ENCODE data around the gene FYN.
A peak's percentile ranks its signal among the peaks of the same experiment; 100 is the strongest.

Gene FYN

DNA sequence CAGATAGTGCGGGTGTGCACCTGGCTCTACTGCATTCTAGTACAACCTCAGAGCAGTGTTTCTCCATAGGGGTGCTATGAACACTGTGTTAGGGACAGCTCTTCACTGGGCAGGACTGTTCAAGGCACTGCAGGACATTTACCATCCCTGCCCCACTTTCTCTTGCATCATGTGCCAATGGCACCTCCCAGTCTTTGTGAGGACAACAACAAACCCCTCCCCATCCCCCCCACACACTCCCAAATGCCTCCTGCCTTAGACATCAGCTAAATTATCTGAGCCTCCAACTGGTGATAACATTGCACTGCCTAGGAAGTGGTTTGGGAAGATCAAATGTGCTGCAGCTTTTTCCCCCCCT, 98.9 kb downstream of the FYN start (continued):
- TF ChIP-seq, protein P1, sequence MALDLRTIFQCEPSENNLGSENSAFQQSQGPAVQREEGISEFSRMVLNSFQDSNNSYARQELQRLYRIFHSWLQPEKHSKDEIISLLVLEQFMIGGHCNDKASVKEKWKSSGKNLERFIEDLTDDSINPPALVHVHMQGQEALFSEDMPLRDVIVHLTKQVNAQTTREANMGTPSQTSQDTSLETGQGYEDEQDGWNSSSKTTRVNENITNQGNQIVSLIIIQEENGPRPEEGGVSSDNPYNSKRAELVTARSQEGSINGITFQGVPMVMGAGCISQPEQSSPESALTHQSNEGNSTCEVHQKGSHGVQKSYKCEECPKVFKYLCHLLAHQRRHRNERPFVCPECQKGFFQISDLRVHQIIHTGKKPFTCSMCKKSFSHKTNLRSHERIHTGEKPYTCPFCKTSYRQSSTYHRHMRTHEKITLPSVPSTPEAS (tag by site-specific recombination; IDR thresholded peaks at IDR 0.05), result no peak
- TF ChIP-seq SP7 (tag by site-specific recombination; IDR thresholded peaks at IDR 0.05), result 0 out of 2 replicates have a peak, but pooled peaks have one; percentile 21
- no peak for TF ChIP-seq ZNF335 (tag by site-specific recombination; conservative IDR thresholded peaks at IDR 0.05)

DNA sequence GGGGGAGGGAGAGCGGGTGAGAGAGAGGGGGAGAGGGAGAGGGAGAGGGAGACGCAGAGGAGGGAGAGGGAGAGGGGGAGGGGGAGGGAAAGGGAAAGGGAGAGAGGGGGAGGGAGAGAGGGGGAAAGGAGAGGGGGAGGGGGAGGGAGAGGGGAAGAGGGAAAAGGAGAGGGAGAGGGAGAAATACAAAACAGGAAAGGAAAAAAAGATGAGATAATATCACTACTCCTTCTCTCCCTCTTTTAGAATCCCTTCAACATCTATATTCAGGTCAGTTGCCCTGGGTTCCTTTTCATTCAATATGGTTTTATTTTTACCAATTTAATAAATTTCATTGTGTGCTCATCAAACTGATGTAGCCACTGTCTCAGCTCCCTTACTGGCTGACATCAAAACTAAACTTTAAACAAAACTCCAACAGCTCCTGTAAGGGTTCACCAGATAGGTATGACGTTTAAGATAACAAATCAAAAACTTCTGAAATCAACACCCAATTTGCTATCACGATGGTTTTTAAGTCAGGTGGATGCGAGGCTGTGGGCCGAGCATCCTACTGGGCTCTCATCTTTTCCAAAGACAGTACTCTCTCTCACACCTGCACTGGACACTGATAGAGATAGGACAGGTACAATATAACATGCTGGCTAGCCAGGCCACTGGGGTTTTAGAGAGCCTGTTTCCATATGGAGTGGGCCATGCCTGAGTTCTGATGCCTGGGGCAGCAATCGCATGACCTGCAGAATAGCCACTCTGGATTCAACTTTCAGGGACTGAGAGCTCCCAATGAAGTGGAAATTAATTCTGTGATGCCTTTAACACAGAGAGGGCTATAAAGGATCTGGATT, 99.5 kb downstream of the FYN start:
- TF ChIP-seq ZNF623 (tag by site-specific recombination; IDR thresholded peaks at IDR 0.05) (no peak), ZNF155 (tag by site-specific recombination; IDR thresholded peaks at IDR 0.05) (no peak), ZBTB17 (tag by site-specific recombination; IDR thresholded peaks at IDR 0.05) (0 out of 2 replicates have a peak, but pooled peaks have one; percentile 12), ZNF830 (tag by site-specific recombination; IDR thresholded peaks at IDR 0.05; ENCODE audit: low read depth) (no peak), ZBTB8A (tag by site-specific recombination; IDR thresholded peaks at IDR 0.05) (no peak)
- TF ChIP-seq, protein P2, sequence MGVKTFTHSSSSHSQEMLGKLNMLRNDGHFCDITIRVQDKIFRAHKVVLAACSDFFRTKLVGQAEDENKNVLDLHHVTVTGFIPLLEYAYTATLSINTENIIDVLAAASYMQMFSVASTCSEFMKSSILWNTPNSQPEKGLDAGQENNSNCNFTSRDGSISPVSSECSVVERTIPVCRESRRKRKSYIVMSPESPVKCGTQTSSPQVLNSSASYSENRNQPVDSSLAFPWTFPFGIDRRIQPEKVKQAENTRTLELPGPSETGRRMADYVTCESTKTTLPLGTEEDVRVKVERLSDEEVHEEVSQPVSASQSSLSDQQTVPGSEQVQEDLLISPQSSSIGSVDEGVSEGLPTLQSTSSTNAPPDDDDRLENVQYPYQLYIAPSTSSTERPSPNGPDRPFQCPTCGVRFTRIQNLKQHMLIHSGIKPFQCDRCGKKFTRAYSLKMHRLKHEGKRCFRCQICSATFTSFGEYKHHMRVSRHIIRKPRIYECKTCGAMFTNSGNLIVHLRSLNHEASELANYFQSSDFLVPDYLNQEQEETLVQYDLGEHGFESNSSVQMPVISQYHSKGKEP (tag by site-specific recombination; IDR thresholded peaks at IDR 0.05), result peak; percentile 63
- TF ChIP-seq, protein P3, sequence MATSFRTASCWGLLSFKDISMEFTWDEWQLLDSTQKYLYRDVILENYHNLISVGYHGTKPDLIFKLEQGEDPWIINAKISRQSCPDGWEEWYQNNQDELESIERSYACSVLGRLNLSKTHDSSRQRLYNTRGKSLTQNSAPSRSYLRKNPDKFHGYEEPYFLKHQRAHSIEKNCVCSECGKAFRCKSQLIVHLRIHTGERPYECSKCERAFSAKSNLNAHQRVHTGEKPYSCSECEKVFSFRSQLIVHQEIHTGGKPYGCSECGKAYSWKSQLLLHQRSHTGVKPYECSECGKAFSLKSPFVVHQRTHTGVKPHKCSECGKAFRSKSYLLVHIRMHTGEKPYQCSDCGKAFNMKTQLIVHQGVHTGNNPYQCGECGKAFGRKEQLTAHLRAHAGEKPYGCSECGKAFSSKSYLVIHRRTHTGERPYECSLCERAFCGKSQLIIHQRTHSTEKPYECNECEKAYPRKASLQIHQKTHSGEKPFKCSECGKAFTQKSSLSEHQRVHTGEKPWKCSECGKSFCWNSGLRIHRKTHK (tag by site-specific recombination; IDR thresholded peaks at IDR 0.05), result no peak
- H3K27ac ChIP-seq (ENCODE audit: extremely low read depth, low read depth, low read length), result no peak overlapping the region
- CTCF ChIA-PET, result no interaction called here
- no peaks in the 10 kb centered on the region for H3K36me3 ChIP-seq (ENCODE audit: control insufficient read depth in 2 of 2, insufficient read depth in 1 of 2, low read length in 2 of 2)
- POLR2A ChIA-PET, result no interaction called here
- H3K9me3 ChIP-seq (ENCODE audit: control insufficient read depth, insufficient read depth, low read depth, low read length), result no peaks in the 10 kb centered on the region
- no peak overlapping the region for H3K4me3 ChIP-seq (ENCODE audit: low read depth, low read length)
- peaks cover 22% of the 10 kb centered on the region for H3K4me1 ChIP-seq (ENCODE audit: control insufficient read depth, insufficient read depth, low read length)

DNA sequence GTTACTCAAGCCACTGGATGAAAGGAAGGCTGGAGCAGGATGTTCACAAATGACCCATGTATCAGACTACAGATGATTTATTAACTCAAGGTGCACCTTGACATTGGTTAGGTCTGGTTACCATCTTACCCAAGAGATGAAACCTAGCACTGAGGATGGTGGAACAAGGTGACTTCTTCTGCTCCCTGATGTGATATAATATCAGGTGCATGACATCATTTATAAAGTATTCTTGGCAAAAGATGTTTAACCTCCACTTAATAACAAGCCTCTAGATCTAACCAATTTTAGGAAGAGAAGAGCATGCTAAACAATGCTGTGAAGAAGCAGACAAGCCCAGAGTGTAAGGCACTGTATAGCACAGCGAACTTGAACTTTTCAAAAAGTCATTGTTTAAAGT, 100.9 kb downstream of the FYN start:
- H3K9me3 ChIP-seq (ENCODE audit: control insufficient read depth, insufficient read depth, low read depth, low read length), result no peaks in the 10 kb centered on the region
- TF ChIP-seq, protein P4, sequence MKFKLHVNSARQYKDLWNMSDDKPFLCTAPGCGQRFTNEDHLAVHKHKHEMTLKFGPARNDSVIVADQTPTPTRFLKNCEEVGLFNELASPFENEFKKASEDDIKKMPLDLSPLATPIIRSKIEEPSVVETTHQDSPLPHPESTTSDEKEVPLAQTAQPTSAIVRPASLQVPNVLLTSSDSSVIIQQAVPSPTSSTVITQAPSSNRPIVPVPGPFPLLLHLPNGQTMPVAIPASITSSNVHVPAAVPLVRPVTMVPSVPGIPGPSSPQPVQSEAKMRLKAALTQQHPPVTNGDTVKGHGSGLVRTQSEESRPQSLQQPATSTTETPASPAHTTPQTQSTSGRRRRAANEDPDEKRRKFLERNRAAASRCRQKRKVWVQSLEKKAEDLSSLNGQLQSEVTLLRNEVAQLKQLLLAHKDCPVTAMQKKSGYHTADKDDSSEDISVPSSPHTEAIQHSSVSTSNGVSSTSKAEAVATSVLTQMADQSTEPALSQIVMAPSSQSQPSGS (tag by site-specific recombination; IDR thresholded peaks at IDR 0.05; ENCODE audit: low read depth), result peak; percentile 69
- TF ChIP-seq ZNF792 (tag by site-specific recombination; IDR thresholded peaks at IDR 0.05) (no peak), ZNF202 (tag by site-specific recombination; IDR thresholded peaks at IDR 0.05; ENCODE audit: borderline replicate concordance) (no peak)
- no peak overlapping the region for H3K4me3 ChIP-seq (ENCODE audit: low read depth, low read length)
- POLR2A ChIA-PET, result interaction anchor here (1.4 kb wide), 1 partner anchor 16 kb away, joined by 5 read pairs; no protein-coding TSS in a partner anchor
- peaks cover 22% of the 10 kb centered on the region; the same call in 1 of the 2 replicates for H3K4me1 ChIP-seq (ENCODE audit: control insufficient read depth, insufficient read depth, low read length)
- no peak overlapping the region for H3K27ac ChIP-seq (ENCODE audit: extremely low read depth, low read depth, low read length)
- CTCF ChIA-PET, result no interaction called here
- no peaks in the 10 kb centered on the region for H3K36me3 ChIP-seq (ENCODE audit: control insufficient read depth in 2 of 2, insufficient read depth in 1 of 2, low read length in 2 of 2)

Measured in HEK293 (cell line).